ENCODE measurements around the gene NRXN2. TPM values are rescaled to one million over a fixed set of nuclear protein-coding genes. Genes with fewer than 3 reads are reported as not detected.

NRXN2 gene
- polyA plus RNA-seq, 2 donors: 0.24 to 0.44 TPM

GRCh38 chr11:64570341-64570740, 152.7 kb downstream of the NRXN2 start:
- 85 to 90% methylated on average over 3 of the region's 3 CpGs for WGBS, 2 donors
- H3K4me3 ChIP-seq (ENCODE audit: low read depth in 1 of 2, low read length in 2 of 2): no peak overlapping the region
- H3K4me1 ChIP-seq (ENCODE audit: control insufficient read depth in 2 of 2, insufficient read depth in 2 of 2, low read length in 1 of 2): peaks cover 0 to 7% of the 10 kb centered on the region in 2 donors
- no peaks in the 10 kb centered on the region for H3K27me3 ChIP-seq (ENCODE audit: control insufficient read depth in 1 of 2, insufficient read depth in 2 of 2, low read length in 2 of 2)
- no peak overlapping the region for H3K27ac ChIP-seq (ENCODE audit: low read depth in 2 of 2, low read length in 1 of 2)
- no peaks in the 10 kb centered on the region for H3K36me3 ChIP-seq (ENCODE audit: control insufficient read depth in 2 of 2, insufficient read depth in 2 of 2, low read length in 1 of 2)
- H3K9me3 ChIP-seq (ENCODE audit: control insufficient read depth in 2 of 2, insufficient read depth in 1 of 2, low read depth in 1 of 2, low read length in 1 of 2): no peaks in the 10 kb centered on the region

- no peaks in the 10 kb centered on the region for H3K27me3 ChIP-seq (ENCODE audit: control insufficient read depth in 1 of 2, insufficient read depth in 2 of 2, low read length in 2 of 2)
- H3K9me3 ChIP-seq (ENCODE audit: control insufficient read depth in 2 of 2, insufficient read depth in 1 of 2, low read depth in 1 of 2, low read length in 1 of 2): no peaks in the 10 kb centered on the region
- H3K4me3 ChIP-seq (ENCODE audit: low read depth in 1 of 2, low read length in 2 of 2): no peak overlapping the region
- H3K27ac ChIP-seq (ENCODE audit: low read depth in 2 of 2, low read length in 1 of 2): no peak overlapping the region
- no peaks in the 10 kb centered on the region for H3K36me3 ChIP-seq (ENCODE audit: control insufficient read depth in 2 of 2, insufficient read depth in 2 of 2, low read length in 1 of 2)
- 81 to 89% methylated on average over 8 of the region's 8 CpGs for WGBS, 2 donors
- H3K4me1 ChIP-seq (ENCODE audit: control insufficient read depth in 2 of 2, insufficient read depth in 2 of 2, low read length in 1 of 2): peaks cover 0 to 7% of the 10 kb centered on the region in 2 donors
Measured at GRCh38 chr11:64569300-64569970, 153.6 kb downstream of the NRXN2 start.

- H3K4me1 ChIP-seq (ENCODE audit: control insufficient read depth in 2 of 2, insufficient read depth in 2 of 2, low read length in 1 of 2): peaks cover 0 to 7% of the 10 kb centered on the region in 2 donors
- H3K4me3 ChIP-seq (ENCODE audit: low read depth in 1 of 2, low read length in 2 of 2): no peak overlapping the region
- H3K36me3 ChIP-seq (ENCODE audit: control insufficient read depth in 2 of 2, insufficient read depth in 2 of 2, low read length in 1 of 2): no peaks in the 10 kb centered on the region
- H3K27ac ChIP-seq (ENCODE audit: low read depth in 2 of 2, low read length in 1 of 2): no peak overlapping the region
- H3K9me3 ChIP-seq (ENCODE audit: control insufficient read depth in 2 of 2, insufficient read depth in 1 of 2, low read depth in 1 of 2, low read length in 1 of 2): no peaks in the 10 kb centered on the region
- no peaks in the 10 kb centered on the region for H3K27me3 ChIP-seq (ENCODE audit: control insufficient read depth in 1 of 2, insufficient read depth in 2 of 2, low read length in 2 of 2)
- 70 to 85% methylated on average over 8 of the region's 8 CpGs for whole genome bisulfite sequencing, 2 donors
Measured at GRCh38 chr11:64568584-64569140, 154.3 kb downstream of the NRXN2 start.

- Histone ChIP-seq H3K27me3 (ENCODE audit: control insufficient read depth in 1 of 2, insufficient read depth in 2 of 2, low read length in 2 of 2) (no peaks in the 10 kb centered on the region), H3K4me3 (ENCODE audit: low read depth in 1 of 2, low read length in 2 of 2) (no peak overlapping the region)
- 88 to 90% methylated on average over 34 of the region's 34 CpGs for WGBS, 2 donors
Measured at GRCh38 chr11:64568041-64568571, 154.9 kb downstream of the NRXN2 start.

GRCh38 chr11:64566915-64567891, 155.8 kb downstream of the NRXN2 start:
- H3K4me3 ChIP-seq (ENCODE audit: low read depth in 1 of 2, low read length in 2 of 2): no peak overlapping the region
- no peak overlapping the region for H3K27ac ChIP-seq (ENCODE audit: low read depth in 2 of 2, low read length in 1 of 2)
- WGBS, 2 donors: 81 to 86% methylated on average over 30 of the region's 30 CpGs
- no peaks in the 10 kb centered on the region for H3K36me3 ChIP-seq (ENCODE audit: control insufficient read depth in 2 of 2, insufficient read depth in 2 of 2, low read length in 1 of 2)
- H3K9me3 ChIP-seq (ENCODE audit: control insufficient read depth in 2 of 2, insufficient read depth in 1 of 2, low read depth in 1 of 2, low read length in 1 of 2): no peaks in the 10 kb centered on the region
- peaks cover 0 to 5% of the 10 kb centered on the region in 2 donors for H3K4me1 ChIP-seq (ENCODE audit: control insufficient read depth in 2 of 2, insufficient read depth in 2 of 2, low read length in 1 of 2)
- no peaks in the 10 kb centered on the region for H3K27me3 ChIP-seq (ENCODE audit: control insufficient read depth in 1 of 2, insufficient read depth in 2 of 2, low read length in 2 of 2)

More at GRCh38 chr11:64568041-64568571, 154.9 kb downstream of the NRXN2 start:
- Histone ChIP-seq H3K27ac (ENCODE audit: low read depth in 2 of 2, low read length in 1 of 2) (no peak overlapping the region), H3K36me3 (ENCODE audit: control insufficient read depth in 2 of 2, insufficient read depth in 2 of 2, low read length in 1 of 2) (no peaks in the 10 kb centered on the region), H3K4me1 (ENCODE audit: control insufficient read depth in 2 of 2, insufficient read depth in 2 of 2, low read length in 1 of 2) (peaks cover 0 to 7% of the 10 kb centered on the region in 2 donors), H3K9me3 (ENCODE audit: control insufficient read depth in 2 of 2, insufficient read depth in 1 of 2, low read depth in 1 of 2, low read length in 1 of 2) (no peaks in the 10 kb centered on the region)

- Histone ChIP-seq H3K4me1 (ENCODE audit: control insufficient read depth in 2 of 2, insufficient read depth in 2 of 2, low read length in 1 of 2) (peaks cover 0 to 3% of the 10 kb centered on the region in 2 donors), H3K36me3 (ENCODE audit: control insufficient read depth in 2 of 2, insufficient read depth in 2 of 2, low read length in 1 of 2) (no peaks in the 10 kb centered on the region), H3K27ac (ENCODE audit: low read depth in 2 of 2, low read length in 1 of 2) (no peak overlapping the region), H3K9me3 (ENCODE audit: control insufficient read depth in 2 of 2, insufficient read depth in 1 of 2, low read depth in 1 of 2, low read length in 1 of 2) (no peaks in the 10 kb centered on the region), H3K4me3 (ENCODE audit: low read depth in 1 of 2, low read length in 2 of 2) (no peak overlapping the region), H3K27me3 (ENCODE audit: control insufficient read depth in 1 of 2, insufficient read depth in 2 of 2, low read length in 2 of 2) (no peaks in the 10 kb centered on the region)
- WGBS, 2 donors: 27 to 30% methylated on average over 18 of the region's 18 CpGs
Measured at GRCh38 chr11:64566042-64566914, 156.7 kb downstream of the NRXN2 start.

GRCh38 chr11:64564947-64565889, 157.8 kb downstream of the NRXN2 start:
- peaks cover 0 to 3% of the 10 kb centered on the region in 2 donors for H3K4me1 ChIP-seq (ENCODE audit: control insufficient read depth in 2 of 2, insufficient read depth in 2 of 2, low read length in 1 of 2)
- H3K36me3 ChIP-seq (ENCODE audit: control insufficient read depth in 2 of 2, insufficient read depth in 2 of 2, low read length in 1 of 2): no peaks in the 10 kb centered on the region
- no peaks in the 10 kb centered on the region for H3K9me3 ChIP-seq (ENCODE audit: control insufficient read depth in 2 of 2, insufficient read depth in 1 of 2, low read depth in 1 of 2, low read length in 1 of 2)
- no peaks in the 10 kb centered on the region for H3K27me3 ChIP-seq (ENCODE audit: control insufficient read depth in 1 of 2, insufficient read depth in 2 of 2, low read length in 2 of 2)
- WGBS, 2 donors: 90 to 93% methylated on average over 24 of the region's 24 CpGs
- H3K27ac ChIP-seq (ENCODE audit: low read depth in 2 of 2, low read length in 1 of 2): no peak overlapping the region
- H3K4me3 ChIP-seq (ENCODE audit: low read depth in 1 of 2, low read length in 2 of 2): no peak overlapping the region

- Histone ChIP-seq H3K36me3 (ENCODE audit: control insufficient read depth in 2 of 2, insufficient read depth in 2 of 2, low read length in 1 of 2) (no peaks in the 10 kb centered on the region), H3K4me3 (ENCODE audit: low read depth in 1 of 2, low read length in 2 of 2) (no peak overlapping the region), H3K27me3 (ENCODE audit: control insufficient read depth in 1 of 2, insufficient read depth in 2 of 2, low read length in 2 of 2) (no peaks in the 10 kb centered on the region), H3K27ac (ENCODE audit: low read depth in 2 of 2, low read length in 1 of 2) (no peak overlapping the region), H3K4me1 (ENCODE audit: control insufficient read depth in 2 of 2, insufficient read depth in 2 of 2, low read length in 1 of 2) (peaks cover 0 to 3% of the 10 kb centered on the region in 2 donors), H3K9me3 (ENCODE audit: control insufficient read depth in 2 of 2, insufficient read depth in 1 of 2, low read depth in 1 of 2, low read length in 1 of 2) (no peaks in the 10 kb centered on the region)
- WGBS, 2 donors: 90 to 94% methylated on average over 7 of the region's 7 CpGs
Measured at GRCh38 chr11:64564419-64564818, 158.6 kb downstream of the NRXN2 start.

Data from esophagus (tissue), 2 donors.